GM21717 (cell line): ENCODE measurements around the gene TCF19.
"Not testable (repeated sequence)": the region's sequence is repeated elsewhere in the genome, so short reads cannot be mapped to it uniquely, and the experiment has no call there.

Experiments used
- ATAC-seq: cut with Tn5 transposase; IDR thresholded peaks from one replicate; pipeline ENCODE4 v1.9.1; 2021; ENCODE audit warnings: mild to moderate bottlenecking, moderate library complexity; ENCODE audit not compliant: unreplicated experiment

The TCF19 gene

DNA sequence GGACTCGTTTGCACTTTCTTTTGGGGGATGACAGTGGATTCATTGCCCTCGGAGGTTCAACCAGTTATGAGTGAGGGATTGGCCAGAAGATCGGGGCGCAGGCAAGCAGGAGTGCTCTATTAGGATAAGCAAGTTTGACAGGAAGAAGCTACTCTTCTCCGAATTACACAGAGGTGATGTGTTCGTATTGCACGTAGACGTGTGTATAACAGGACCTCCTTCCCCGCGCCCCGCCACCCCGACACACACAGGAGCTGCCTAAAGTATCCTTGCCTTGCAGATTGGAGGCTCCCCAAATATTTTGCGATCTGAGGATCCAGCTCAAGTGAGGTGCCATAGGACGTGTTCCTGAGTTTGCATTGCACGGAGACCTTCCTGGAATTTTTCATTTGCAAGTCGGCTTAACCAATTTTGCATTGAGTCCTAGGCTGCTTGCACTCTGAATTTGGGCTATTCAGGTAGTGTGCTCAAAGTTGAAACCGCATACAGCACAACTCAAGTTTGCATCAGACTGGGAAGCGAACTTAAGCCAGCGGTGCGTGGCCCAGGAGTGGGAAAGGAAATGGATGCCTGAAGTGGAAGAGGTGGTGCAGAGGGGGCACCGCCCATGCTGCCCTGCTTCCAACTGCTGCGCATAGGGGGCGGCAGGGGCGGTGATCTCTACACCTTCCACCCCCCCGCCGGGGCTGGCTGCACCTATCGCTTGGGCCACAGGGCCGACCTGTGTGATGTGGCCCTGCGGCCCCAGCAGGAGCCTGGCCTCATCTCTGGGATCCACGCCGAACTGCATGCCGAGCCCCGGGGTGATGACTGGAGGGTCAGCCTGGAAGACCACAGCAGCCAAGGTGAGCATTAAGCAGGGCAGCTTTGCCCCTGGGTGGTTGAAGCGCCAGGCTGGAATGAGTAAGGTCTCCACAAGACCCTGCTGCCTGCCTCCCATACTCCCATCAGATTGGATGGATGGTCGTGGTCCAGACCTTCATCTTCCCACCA is 770 bp downstream of the TCF19 start:
- ATAC-seq: no peak

DNA sequence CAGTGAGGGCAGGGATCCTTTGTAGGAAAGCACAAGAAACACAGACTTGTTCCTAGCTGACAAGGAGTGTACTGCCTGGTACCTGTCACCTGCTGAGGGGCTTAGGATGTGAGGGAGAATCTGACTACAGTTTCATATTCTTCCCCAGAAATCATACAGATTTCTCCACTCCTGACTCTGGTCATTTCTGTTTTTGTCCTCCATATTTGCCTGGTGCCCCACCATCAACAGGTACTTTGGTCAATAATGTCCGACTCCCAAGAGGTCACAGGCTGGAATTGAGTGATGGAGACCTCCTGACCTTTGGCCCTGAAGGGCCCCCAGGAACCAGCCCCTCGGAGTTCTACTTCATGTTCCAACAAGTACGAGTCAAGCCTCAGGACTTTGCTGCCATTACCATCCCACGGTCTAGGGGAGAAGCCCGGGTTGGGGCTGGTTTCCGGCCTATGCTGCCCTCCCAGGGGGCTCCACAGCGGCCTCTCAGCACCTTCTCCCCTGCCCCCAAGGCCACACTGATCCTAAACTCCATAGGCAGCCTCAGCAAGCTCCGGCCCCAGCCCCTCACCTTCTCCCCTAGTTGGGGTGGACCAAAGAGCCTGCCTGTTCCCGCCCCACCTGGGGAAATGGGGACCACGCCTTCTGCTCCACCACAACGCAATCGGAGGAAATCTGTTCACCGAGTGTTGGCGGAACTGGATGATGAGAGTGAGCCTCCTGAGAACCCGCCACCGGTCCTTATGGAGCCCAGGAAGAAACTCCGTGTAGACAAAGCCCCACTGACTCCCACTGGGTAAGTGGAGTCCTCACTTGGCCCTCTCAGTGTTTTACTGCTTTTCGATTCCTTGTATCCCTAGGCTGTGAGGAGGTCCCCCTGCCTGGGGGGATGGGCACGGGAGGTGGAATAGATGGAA is 3.1 kb downstream of the TCF19 start:
- no peak for ATAC-seq

DNA sequence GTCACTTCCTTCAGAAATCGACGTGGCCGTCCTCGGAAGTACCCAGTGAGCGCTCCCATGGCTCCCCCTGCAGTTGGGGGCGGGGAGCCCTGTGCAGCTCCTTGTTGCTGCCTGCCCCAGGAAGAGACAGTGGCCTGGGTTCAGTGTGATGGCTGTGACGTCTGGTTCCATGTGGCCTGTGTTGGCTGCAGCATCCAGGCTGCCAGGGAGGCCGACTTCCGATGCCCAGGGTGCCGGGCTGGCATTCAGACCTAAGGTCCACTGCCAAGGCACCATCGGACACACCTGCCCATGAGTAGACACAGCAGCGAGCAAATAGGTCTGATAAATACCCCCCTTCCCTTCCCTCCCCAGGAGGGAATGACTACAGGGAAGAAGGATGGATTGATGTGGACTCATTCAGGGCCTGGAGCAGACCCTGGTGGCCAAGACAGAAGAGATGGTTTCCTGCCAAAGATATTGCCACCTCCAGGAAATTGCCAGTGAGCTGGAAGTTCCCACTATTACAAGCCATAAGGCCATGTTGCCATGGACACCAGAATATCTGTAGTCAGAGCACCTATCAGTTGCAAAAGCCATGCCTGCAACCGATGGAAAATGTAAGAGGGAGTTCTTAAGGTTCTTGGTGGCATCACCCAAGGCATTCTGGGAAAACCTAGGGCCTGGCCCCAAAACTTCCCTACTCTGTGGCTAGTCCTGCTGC is 4.2 kb downstream of the TCF19 start:
- ATAC-seq: no peak

DNA sequence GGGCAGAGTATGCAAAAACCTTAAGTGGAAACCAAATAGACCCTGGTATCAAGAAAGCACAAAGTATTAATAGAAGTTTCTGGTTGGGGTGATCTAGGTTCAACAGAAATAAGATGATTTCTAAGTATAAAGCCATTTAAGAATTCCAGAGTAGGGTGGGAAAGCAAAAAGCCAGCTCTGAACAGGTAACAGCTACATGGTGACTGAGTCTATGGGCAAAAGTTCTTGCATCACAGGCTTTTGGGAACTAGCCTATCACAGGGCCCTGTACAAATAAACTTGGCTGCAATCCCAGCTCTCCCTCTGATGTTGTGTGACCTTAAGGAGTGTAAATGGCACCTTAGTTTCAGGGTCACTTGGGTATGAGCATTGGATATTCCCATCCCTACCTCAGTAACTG is 5.5 kb downstream of the TCF19 start:
- no peak for ATAC-seq

DNA sequence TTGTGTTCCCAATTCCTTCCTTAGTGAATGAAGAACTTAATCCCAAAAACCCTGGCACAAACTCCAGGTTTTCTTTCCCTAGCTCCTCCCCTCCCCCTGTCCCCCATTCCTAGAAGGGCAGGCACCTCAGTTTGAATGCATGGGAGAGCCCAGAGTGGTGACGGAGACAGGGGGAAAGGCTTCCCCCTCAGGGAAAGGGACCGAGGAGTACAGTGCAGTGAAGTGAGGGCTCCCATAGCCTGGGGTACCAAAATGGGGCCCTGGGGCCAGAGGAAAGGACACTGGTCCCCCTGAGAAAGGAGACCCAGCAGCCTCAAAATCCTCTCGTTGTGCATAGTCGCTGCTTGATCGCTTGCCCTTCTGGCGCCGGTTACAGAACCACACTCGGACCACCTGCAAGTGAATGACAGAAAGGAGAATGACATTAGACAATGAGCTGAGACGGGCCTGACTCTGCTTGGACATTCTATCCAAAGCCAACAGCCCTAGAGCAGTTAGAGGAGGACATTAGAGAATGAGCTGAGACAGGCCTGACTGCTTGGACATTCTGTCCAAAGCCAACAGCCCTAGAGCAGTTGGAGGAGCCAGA is 6.2 kb downstream of the TCF19 start:
- ATAC-seq: not testable (repeated sequence)

DNA sequence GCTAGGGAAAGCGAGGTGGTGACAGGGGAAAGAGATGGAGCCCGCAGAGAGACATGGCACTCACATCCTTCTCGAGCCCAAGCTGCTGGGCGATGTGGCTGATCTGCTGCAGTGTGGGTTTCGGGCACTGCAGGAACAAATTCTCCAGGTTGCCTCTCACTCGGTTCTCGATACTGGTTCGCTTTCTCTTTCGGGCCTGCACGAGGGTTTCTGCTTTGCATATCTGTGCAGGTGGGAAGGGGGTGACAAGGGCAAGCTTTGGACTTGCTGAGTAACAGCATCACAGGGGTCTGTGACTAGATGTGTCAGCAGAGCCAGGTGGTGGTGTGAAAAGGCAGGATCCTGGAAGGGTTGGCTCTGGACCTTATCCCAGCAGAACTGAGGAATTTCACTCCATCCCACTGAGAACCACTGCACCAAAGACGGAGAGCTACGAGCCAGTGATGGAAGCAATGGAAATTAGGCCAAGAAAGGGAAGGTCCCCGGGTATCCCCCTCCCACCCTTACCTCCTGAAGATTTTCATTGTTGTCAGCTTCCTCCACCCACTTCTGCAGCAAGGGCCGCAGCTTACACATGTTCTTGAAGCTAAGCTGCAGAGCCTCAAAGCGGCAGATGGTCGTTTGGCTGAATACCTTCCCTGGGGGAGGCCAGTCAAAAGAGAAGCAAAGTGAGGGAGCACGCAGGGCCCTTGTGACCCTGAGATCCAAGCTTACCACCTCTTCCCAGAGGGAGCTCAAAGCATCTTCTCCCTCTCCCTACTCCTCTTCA is 6.9 kb downstream of the TCF19 start:
- ATAC-seq: peak; percentile 45

DNA sequence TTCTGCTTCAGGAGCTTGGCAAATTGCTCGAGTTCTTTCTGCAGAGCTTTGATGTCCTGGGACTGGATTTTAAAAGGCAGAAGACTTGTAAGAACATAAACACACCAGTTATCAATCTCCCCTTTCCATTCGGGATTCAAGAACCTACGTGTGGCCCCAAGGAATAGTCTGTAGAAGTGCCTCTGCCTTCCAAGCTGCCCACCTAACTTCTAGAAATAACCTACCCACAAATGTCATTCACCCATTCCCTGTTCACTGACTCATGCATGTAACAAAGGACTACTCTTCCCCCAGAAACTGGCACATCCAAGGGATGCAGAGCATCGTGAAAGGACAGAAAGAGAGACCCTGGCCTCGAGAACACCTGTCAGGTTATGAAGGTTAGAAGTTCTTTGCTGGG is 7.6 kb downstream of the TCF19 start:
- no peak for ATAC-seq

DNA sequence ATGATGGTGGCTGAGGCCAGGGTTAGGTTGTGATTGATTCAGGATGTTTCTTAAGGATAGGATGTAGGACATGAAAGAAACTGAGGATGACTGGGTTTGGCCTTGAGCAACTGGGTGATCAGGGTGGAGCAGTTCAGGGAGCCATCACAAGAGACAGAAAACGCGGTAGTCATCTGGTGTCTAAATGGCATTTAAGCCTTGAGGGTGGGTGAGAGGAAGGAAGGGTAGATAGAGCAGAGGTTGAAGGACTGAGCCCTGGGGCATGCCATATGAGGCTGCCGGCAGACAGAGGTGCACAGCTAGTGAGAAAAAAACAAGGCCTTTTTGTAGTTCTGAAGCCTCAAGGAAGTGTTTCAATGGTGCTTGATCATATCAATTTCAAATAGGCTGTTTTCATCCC is 10.2 kb downstream of the TCF19 start:
- ATAC-seq: no peak

DNA sequence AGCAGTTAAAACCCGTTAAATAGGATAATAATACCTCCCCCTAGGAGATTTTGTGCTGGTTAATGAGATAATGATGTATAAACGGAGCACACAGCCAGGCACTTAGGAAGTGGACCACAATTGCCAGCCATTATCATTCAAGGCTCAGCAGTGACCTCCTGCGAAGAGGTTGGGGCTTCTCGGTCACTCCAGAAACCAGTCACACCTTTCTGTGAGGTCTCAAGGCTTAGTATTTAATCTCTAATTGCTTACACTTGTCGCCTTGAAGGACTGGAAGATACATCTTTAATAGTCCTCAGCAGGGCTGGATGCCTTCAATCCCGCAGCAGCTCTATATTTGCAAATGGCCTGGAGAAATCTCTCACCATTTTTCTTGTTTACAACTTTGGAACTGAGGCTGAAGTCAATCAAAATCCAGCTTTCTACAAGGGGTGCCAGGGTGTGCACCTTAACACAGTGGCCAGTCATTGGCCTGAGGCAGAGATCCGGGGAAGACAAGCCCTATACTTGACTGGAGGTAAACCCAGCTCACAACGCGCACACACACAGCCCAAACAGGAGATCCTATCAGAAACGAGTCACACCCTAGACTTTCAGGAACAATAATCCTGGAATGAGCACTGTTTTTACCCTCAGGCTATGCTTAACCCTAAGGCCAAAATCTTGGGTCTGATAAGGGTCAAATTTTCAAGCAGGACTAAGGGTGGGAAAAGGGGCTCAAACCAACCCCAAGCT is 10.9 kb downstream of the TCF19 start:
- no peak for ATAC-seq

DNA sequence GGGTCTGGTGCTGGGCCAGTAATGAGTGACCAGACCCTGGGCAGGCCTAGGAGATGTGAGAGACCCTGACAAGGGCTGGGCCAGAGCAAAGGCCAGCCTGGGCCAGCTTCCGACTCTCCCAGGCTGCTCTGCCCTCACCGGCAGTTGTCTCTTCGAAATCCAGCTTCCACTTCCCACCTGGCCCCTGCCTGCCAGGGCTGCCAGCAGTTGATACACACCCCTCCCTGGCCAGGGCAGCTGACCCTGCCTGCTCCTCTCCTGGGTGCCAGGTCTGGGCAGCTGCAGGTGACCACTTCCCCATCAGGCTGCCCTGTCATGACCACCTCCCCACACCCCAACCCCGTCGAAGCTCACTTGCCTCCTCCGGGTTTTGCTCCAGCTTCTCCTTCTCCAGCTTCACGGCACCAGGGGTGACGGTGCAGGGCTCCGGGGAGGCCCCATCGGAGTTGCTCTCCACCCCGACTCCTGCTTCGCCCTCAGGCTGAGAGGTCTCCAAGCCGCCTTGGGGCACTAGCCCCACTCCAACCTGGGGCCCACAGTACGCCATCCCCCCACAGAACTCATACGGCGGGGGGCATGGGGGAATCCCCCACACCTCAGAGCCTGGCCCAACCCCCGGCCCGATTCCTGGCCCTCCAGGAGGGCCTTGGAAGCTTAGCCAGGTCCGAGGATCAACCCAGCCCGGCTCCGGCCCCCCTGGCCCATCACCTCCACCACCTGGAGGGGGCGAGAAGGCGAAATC is 11.6 kb downstream of the TCF19 start:
- ATAC-seq: not testable (repeated sequence)

DNA sequence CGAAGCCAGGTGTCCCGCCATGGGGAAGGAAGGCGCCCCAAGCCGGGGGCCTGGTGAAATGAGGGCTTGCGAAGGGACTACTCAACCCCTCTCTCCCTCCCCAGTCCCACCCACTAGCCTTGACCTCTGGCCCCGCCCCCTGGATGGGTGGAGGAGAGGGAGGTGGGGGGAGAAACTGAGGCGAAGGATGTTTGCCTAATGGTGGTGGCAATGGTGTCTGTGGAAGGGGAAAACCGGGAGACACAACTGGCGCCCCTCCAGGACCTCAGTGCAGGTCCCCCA is 12.2 kb downstream of the TCF19 start, which contains the start of gene POU5F1:
Gene POU5F1, minus strand, starts transcription at position 83 of the 282 bp plus-strand sequence. Its CDS starts 62 bp downstream, at position 21.
- ATAC-seq: no peak

DNA sequence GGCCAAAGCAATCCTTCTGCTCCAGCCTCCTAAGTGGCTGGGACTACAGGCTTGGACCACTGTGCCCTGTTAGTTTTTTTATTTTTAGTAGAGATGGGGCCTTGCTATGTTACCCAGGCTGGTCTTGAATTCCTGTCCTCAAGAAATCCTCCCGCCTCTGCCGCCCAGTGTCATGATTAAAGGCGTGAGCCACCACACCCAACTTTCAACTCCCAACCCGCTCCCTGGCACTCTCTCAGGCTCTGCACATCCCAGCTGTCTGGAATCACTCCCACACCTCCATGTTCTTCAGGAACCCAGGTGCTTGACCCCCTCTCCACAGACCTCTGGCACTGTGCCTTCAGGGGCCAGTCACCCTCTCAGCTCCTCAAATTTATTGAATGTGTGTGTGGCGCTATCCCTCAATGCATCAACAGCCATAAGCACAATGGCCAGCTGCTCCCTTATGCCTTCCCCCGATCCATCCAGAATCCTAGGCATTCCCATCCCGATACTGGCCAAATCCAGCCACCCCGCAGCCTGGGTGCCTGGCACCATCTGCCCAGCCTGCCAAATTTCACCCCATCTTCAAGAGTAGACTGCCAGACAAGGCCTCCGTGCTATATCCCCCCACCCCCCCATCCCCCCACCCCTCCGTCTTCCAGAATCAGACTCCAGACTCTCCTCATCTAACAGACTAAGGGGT is 12.7 kb downstream of the TCF19 start:
- ATAC-seq: no peak

DNA sequence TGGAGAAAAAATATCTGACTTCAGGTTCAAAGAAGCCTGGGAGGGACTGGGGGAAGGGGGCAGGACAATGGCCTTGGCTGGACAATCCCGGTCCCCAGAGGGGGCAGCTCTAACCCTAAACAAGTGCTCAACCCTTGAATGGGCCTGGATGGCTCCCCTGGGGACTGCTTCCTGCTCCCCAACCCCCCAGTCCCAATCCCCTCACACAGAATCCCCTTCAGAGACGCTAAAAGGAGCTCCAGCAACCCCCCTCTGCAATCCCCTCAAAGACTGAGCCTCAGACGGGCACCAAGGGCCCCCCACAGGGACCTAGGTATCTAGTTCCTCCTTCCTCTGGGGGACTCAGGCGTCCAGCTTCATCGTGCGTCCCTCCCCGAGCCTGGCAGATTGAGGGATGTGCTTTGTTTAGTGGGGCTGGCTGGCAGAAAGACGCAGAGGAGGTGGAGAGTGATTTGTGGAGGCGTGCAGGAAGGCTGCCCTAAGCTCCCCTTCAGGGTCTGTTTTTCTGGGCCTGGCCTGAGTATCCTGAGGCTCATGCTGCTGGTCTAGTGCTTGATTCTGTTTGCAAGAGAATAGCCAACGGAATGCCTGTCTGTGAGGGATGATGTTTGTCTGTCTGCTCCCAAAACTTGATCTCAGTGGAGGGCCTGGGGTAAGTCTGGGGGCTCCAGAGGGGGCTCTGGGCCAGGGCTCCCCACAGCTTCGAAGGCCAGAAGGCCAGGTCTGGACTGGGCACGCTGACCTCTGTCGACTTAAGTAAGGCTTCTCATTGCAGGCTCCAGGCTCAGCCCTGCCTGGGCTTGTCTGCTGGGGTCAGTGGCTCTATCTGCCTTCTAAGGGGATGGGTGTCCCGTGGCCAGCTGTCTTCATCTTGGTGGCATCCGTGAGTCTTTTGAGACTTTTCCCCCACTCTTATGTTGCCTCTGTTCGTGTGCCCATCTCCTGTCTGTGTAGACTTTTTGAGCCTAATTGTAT is 13.8 kb downstream of the TCF19 start:
- no peak for ATAC-seq

DNA sequence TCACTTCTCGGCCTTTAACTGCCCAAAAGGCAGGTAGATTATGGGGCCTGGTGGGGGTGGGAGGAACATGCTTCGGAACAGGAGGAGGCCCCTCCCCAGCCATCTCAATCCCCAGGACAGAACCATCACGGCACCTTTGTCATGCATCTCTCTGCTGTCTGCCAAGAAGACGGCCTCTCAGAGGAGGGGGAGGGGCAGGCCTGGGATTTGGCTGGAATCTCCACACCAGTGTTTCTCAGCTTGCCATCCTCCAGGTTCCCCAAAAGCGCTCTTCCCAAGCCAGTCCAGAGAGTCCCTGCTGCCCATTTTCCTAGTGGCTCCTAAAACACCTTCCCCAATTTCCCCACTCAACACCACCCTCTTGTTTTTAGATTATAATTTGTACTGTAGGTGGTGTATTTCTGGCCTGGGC is 14.6 kb downstream of the TCF19 start:
- ATAC-seq: no peak

DNA sequence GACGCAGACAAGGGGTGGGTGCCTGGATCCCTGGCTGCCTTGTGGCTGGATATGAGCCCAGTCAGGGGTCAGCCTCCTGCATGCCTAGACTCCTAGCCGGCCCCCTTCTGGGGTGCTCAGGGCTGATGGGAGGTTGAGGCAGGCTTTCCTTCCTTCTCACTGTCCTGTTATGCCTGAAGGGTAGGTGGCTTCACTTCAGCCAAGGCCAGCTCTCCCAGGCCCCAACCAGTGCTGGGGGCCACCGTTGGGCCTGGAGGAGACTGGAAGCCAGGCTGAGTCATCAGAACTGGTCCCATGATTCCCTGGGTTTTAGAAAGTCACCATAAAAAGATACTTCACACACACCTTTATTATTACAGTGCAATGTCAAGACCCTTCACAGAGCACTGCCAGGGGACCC is 15.0 kb downstream of the TCF19 start:
- no peak for ATAC-seq

DNA sequence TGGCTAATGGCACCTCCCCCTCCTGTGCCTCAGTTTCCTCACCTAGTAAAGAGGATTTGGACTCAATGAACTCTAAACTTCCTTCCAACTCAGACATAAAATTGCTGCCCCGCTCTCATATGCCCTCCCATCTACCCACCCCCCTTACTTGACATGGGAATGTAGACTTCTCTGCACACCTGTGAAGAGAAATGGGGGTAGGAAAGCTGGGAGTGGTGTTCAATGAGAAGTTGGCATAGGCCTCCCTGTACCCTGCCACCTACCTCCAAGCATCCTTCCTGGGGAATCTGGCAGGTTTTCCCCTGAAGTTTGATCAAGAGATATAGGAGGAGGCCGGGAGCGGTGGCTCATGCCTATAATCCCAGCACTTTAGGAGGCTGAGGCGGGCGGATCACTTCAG is 16.0 kb downstream of the TCF19 start:
- ATAC-seq: no peak

DNA sequence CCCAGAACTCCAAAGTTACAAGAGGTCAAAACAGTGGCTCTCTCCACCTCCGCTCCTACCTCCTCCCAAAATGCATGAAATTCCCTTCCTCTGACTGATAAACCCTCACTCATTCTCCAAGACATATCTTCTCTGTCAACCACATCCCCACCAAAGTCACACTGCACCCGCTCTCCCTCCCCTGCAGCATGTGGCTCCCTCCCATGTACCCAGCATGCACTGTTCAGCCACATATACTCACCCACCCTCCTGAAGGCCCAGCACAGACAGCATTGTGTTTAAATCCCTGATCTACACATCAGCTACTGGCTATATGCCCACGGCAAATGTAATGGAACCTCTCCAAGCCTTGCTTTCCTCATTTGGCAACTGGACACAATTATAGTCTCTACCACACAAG is 17.6 kb downstream of the TCF19 start:
- no peak for ATAC-seq
